ENCODE data around the gene KAT2B.

GRCh38 chr3:20104167-20104661 is 64.0 kb downstream of the KAT2B start:
- no peak for TF ChIP-seq CTCF (IDR thresholded peaks at IDR 0.05)
- TF ChIP-seq POLR2A (IDR thresholded peaks at IDR 0.05), result no peak

All from uterus (tissue), 2 donors.